Progenitor cell of endocrine pancreas (in vitro differentiated cells): Measurements from ENCODE around the gene ERC1. TPM values are rescaled to one million over a fixed set of nuclear protein-coding genes. Genes with fewer than 3 reads are reported as not detected.

ENCODE experiments used
- DNase-seq: peaks from one replicate; pipeline ENCODE4 v3.0.0; 2021; ENCODE audit warnings: low spot score; ENCODE audit not compliant: unreplicated experiment
- H3K27ac Mint-ChIP-seq: 2 replicates; pipeline ENCODE4 v1.8.0; 2021; ENCODE audit warnings: mild to moderate bottlenecking, moderate library complexity, mixed read lengths
- H3K27me3 Mint-ChIP-seq: 2 replicates; pipeline ENCODE4 v1.8.0; 2021; ENCODE audit warnings: mixed read lengths
- H3K36me3 Mint-ChIP-seq: 2 replicates; pipeline ENCODE4 v1.8.0; 2022; ENCODE audit warnings: mixed read lengths; ENCODE audit not compliant: insufficient read depth
- H3K4me1 Mint-ChIP-seq: 2 replicates; pipeline ENCODE4 v1.8.0; 2021; ENCODE audit warnings: low read depth, mixed read lengths
- H3K4me3 Mint-ChIP-seq: 2 replicates; pipeline ENCODE4 v1.8.0; 2021; ENCODE audit warnings: low read depth, mild to moderate bottlenecking, moderate library complexity, mixed read lengths
- H3K9me3 Mint-ChIP-seq: 2 replicates; pipeline ENCODE4 v1.8.0; 2021; ENCODE audit warnings: low read depth, mixed read lengths
- CTCF ChIP-seq: fragments of 200-600 bp; sonication (generic); IDR thresholded peaks from one replicate; pipeline ENCODE4 v1.5.0; 2021; ENCODE audit warnings: antibody characterized with exemption, mild to moderate bottlenecking; ENCODE audit not compliant: unreplicated experiment
- total RNA-seq: library from RNA; stranded (reverse); gene quantifications from 2 replicates; pipeline ENCODE4 v1.2.1, GENCODE V29; 2021

ERC1 gene
- total RNA-seq, 1 donor from 2014 or later, result 146 TPM

- Mint-ChIP-seq H3K4me3 (no peak overlapping the region), H3K4me1 (peaks cover 10% of the 10 kb centered on the region), H3K27me3 (no peaks in the 10 kb centered on the region), H3K9me3 (no peaks in the 10 kb centered on the region), H3K27ac (no peak overlapping the region), H3K36me3 (peaks cover 2% of the 10 kb centered on the region)
- no peak for DNase-seq
- no peak for TF ChIP-seq CTCF
Measured at GRCh38 chr12:969821-970220, 21.2 kb upstream of the ERC1 start.

- Mint-ChIP-seq H3K27ac (no peak overlapping the region), H3K27me3 (no peaks in the 10 kb centered on the region), H3K4me1 (peaks cover 10% of the 10 kb centered on the region), H3K36me3 (peaks cover 2% of the 10 kb centered on the region), H3K9me3 (no peaks in the 10 kb centered on the region), H3K4me3 (no peak overlapping the region)
- TF ChIP-seq CTCF, result no peak
- DNase-seq, result no peak
Measured at GRCh38 chr12:971991-972390, 19.0 kb upstream of the ERC1 start.

GRCh38 chr12:974271-974862 is 16.7 kb upstream of the ERC1 start:
- Mint-ChIP-seq H3K9me3 (no peaks in the 10 kb centered on the region), H3K27ac (no peak overlapping the region), H3K36me3 (peaks cover 2% of the 10 kb centered on the region), H3K27me3 (no peaks in the 10 kb centered on the region), H3K4me1 (no peaks in the 10 kb centered on the region), H3K4me3 (no peak overlapping the region)
- DNase-seq, result no peak
- TF ChIP-seq CTCF, result no peak

GRCh38 chr12:976644-977043 is 14.4 kb upstream of the ERC1 start:
- Mint-ChIP-seq H3K4me3 (no peak overlapping the region), H3K36me3 (peaks cover 2% of the 10 kb centered on the region), H3K4me1 (no peaks in the 10 kb centered on the region), H3K27ac (no peak overlapping the region), H3K9me3 (no peaks in the 10 kb centered on the region), H3K27me3 (no peaks in the 10 kb centered on the region)
- no peak for TF ChIP-seq CTCF
- DNase-seq, result no peak

- H3K27ac Mint-ChIP-seq, result no peak overlapping the region
- H3K9me3 Mint-ChIP-seq, result no peaks in the 10 kb centered on the region
- no peak for DNase-seq
- no peaks in the 10 kb centered on the region for H3K27me3 Mint-ChIP-seq
- H3K4me3 Mint-ChIP-seq, result no peak overlapping the region
- no peak for TF ChIP-seq CTCF
- peaks cover 2% of the 10 kb centered on the region for H3K36me3 Mint-ChIP-seq
- H3K4me1 Mint-ChIP-seq, result no peaks in the 10 kb centered on the region
Measured at GRCh38 chr12:977156-977555, 13.9 kb upstream of the ERC1 start.
